ENCODE data around the gene YEATS4.

DNA sequence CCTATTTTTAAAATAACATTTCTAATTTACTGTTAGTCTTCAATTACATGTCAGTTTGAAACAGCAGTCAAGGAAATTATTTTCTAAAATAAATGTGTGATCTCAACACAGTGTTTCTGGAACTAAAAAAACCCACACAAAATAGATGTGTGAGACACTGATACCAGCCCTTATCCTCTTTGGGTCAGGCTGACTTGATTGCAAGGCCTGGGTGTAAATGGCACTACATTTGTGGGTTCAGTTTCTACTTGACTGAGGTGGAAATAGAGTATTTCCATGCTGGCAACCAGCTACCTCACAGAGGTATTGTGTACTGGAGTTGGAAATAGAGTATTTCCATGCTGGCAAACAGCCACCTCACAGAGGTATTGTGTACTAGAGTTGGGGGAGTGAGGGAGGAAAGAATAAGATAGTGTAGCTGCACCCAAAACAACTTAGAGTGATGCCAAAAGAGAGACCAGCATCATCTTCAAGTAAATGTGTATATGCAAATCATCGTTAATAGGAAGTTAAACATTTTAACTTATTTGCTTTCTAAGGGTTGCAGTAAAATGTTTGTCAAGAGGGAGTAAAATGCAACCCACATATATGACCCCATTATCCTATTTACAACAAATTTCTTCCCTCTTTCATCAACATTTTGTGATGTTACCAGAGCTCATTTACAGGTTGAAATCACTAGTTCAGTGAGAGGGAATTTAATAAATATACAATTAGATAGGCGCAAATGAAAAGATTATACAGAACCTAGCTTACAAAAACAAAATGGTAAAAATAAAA lies 22.0 kb upstream of the YEATS4 start:
- TF ChIP-seq GATA2 (IDR thresholded peaks at IDR 0.05; ENCODE audit: low read depth, low read length) (no peak), GATA3 (IDR thresholded peaks at IDR 0.05; ENCODE audit: low read depth, low read length) (no peak)

Data from SH-SY5Y (cell line).